GM12874 (cell line): ENCODE results near the gene COL24A1.

Experiments used
- TF ChIP-seq, protein P1 (sequence below): IDR thresholded peaks from 2 replicates; pipeline ENCODE4 v1.5.1; 2011; ENCODE audit warnings: low read depth, mild to moderate bottlenecking, control low read depth, low read length, moderate library complexity; ENCODE audit not compliant: insufficient read depth

The COL24A1 gene

GRCh38 chr1:85976516-85977205 lies 179.9 kb downstream of the COL24A1 start:
- TF ChIP-seq, protein P1, sequence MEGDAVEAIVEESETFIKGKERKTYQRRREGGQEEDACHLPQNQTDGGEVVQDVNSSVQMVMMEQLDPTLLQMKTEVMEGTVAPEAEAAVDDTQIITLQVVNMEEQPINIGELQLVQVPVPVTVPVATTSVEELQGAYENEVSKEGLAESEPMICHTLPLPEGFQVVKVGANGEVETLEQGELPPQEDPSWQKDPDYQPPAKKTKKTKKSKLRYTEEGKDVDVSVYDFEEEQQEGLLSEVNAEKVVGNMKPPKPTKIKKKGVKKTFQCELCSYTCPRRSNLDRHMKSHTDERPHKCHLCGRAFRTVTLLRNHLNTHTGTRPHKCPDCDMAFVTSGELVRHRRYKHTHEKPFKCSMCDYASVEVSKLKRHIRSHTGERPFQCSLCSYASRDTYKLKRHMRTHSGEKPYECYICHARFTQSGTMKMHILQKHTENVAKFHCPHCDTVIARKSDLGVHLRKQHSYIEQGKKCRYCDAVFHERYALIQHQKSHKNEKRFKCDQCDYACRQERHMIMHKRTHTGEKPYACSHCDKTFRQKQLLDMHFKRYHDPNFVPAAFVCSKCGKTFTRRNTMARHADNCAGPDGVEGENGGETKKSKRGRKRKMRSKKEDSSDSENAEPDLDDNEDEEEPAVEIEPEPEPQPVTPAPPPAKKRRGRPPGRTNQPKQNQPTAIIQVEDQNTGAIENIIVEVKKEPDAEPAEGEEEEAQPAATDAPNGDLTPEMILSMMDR = no peak

DNA sequence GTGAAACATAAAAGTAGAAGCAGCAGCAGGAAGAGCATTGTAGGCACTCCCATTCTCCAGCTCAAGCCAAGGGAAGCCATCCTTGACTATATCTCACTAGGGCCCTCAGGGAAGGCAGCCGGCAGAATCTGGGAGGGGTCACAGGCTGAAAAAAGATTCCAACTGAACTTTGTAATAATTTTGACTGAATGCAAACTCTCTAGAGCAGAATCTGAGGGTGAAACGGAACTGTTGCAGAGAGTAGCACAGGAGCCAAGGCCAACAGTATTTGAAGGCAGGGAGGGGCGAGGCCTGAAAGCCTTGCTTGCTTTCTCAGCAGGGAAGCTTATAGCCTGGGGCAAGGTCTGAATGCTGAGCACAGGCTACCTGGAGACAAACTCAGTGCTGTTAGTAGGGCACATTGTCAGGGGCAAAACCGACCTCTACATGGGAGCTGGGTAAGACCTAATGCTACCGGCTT lies 180.6 kb downstream of the COL24A1 start:
- TF ChIP-seq, protein P1 = no peak

- TF ChIP-seq, protein P1 = no peak
Observed at GRCh38 chr1:85962457-85962856, 194.1 kb downstream of the COL24A1 start.

DNA sequence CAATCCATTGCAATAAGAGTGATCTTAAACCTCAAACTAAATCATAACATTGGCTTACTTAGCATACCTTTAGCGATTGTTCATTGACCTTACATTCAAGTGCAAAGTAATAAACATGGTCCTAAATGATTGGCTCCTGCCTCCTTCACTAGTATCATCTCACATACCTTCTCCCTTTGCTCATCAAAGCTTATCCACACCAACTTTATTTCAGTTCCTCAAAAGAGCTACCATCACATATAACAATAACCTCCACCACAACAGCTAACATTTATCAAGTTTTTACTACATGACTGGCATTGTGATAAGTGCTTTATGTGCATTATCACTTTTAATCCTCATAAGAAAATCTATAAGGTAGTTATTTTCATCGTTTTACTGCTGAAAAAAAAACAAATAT lies 198.8 kb downstream of the COL24A1 start:
- TF ChIP-seq, protein P1 = no peak

- TF ChIP-seq, protein P1 = no peak
Observed at GRCh38 chr1:85952460-85952859, 204.1 kb downstream of the COL24A1 start.

GRCh38 chr1:85947186-85947585 lies 209.4 kb downstream of the COL24A1 start:
- TF ChIP-seq, protein P1 = no peak

GRCh38 chr1:85943945-85944344 lies 212.6 kb downstream of the COL24A1 start:
- TF ChIP-seq, protein P1 = no peak
